HuH-7.5 (cell line): ENCODE data around the gene HPCA.
A peak's percentile ranks its signal among the peaks of the same experiment; 100 is the strongest.
"Not testable (repeated sequence)": the region's sequence is repeated elsewhere in the genome, so short reads cannot be mapped to it uniquely, and the experiment has no call there.

Source experiments
- DNase-seq: peaks from one replicate; pipeline ENCODE4 v3.0.0; 2011; ENCODE audit warnings: low spot score

Gene HPCA

GRCh38 chr1:32903991-32904785, 17.9 kb downstream of the HPCA start:
- no peak for DNase-seq

- no peak for DNase-seq
Measured at GRCh38 chr1:32904797-32905196, 18.5 kb downstream of the HPCA start.

- DNase-seq = not testable (repeated sequence)
Measured at GRCh38 chr1:32905588-32905987, 19.3 kb downstream of the HPCA start.

- no peak for DNase-seq
Measured at GRCh38 chr1:32906654-32907053, 20.4 kb downstream of the HPCA start.

- DNase-seq = no peak
Measured at GRCh38 chr1:32907435-32907834, 21.1 kb downstream of the HPCA start.

- DNase-seq = no peak
Measured at GRCh38 chr1:32910319-32910718, 24.0 kb downstream of the HPCA start.

- DNase-seq = no peak
Measured at GRCh38 chr1:32915766-32916706, 29.7 kb downstream of the HPCA start.

GRCh38 chr1:32917521-32917920, 31.2 kb downstream of the HPCA start:
- DNase-seq = no peak

GRCh38 chr1:32918179-32918578, 31.9 kb downstream of the HPCA start:
- no peak for DNase-seq

- no peak for DNase-seq
Measured at GRCh38 chr1:32919811-32920733, 33.8 kb downstream of the HPCA start.

- DNase-seq = no peak
Measured at GRCh38 chr1:32920833-32921232, 34.5 kb downstream of the HPCA start.

GRCh38 chr1:32924881-32925344, 38.6 kb downstream of the HPCA start:
- peak; percentile 64 for DNase-seq

- no peak for DNase-seq
Measured at GRCh38 chr1:32925403-32926162, 39.3 kb downstream of the HPCA start.

- DNase-seq = no peak
Measured at GRCh38 chr1:32926562-32926961, 40.3 kb downstream of the HPCA start.

GRCh38 chr1:32927441-32927840, 41.1 kb downstream of the HPCA start:
- no peak for DNase-seq

GRCh38 chr1:32928285-32928684, 42.0 kb downstream of the HPCA start:
- DNase-seq = no peak

GRCh38 chr1:32928715-32929114, 42.4 kb downstream of the HPCA start:
- no peak for DNase-seq

- DNase-seq = no peak
Measured at GRCh38 chr1:32929366-32929765, 43.1 kb downstream of the HPCA start.

- DNase-seq = no peak
Measured at GRCh38 chr1:32931760-32932159, 45.5 kb downstream of the HPCA start.

GRCh38 chr1:32933742-32934322, 47.5 kb downstream of the HPCA start:
- DNase-seq = peak; percentile 34

GRCh38 chr1:32934535-32934934, 48.2 kb downstream of the HPCA start:
- DNase-seq = no peak
